ENCODE results near the gene XPR1. TPM values are rescaled to one million over a fixed set of nuclear protein-coding genes. Genes with fewer than 3 reads are reported as not detected.

Gene XPR1
- total RNA-seq, 1 donor: 25.7 TPM

GRCh38 chr1:180909005-180909414 lies 277.2 kb downstream of the XPR1 start:
- Histone ChIP-seq H3K4me2 (ENCODE audit: insufficient read depth, low read length) (no peak overlapping the region), H4K20me1 (ENCODE audit: insufficient read depth, low read length) (no peaks in the 10 kb centered on the region), H2AFZ (ENCODE audit: low read length) (no peak overlapping the region), H3K27ac (ENCODE audit: low read depth, low read length) (no peak overlapping the region), H3K27me3 (ENCODE audit: insufficient read depth, low read length) (no peaks in the 10 kb centered on the region), H3K79me2 (ENCODE audit: insufficient read depth, low read length) (peaks cover 10% of the 10 kb centered on the region), H3K4me1 (ENCODE audit: insufficient read depth, low read length) (peaks cover 13% of the 10 kb centered on the region), H3K36me3 (ENCODE audit: insufficient read depth, low read length) (no peaks in the 10 kb centered on the region), H3K4me3 (ENCODE audit: insufficient read depth, low read length) (no peak overlapping the region), H3K9me3 (ENCODE audit: low read depth, low read length) (no peaks in the 10 kb centered on the region)
- DNase-seq (ENCODE audit: insufficient read length, low spot score, missing footprints): peak; percentile 8
- TF ChIP-seq CTCF (IDR thresholded peaks at IDR 0.05; ENCODE audit: extremely low read depth, low read depth, low read length): no peak

GRCh38 chr1:180909462-180909976 lies 277.7 kb downstream of the XPR1 start:
- Histone ChIP-seq H3K4me3 (ENCODE audit: insufficient read depth, low read length) (no peak overlapping the region), H3K27me3 (ENCODE audit: insufficient read depth, low read length) (no peaks in the 10 kb centered on the region), H3K4me1 (ENCODE audit: insufficient read depth, low read length) (peaks cover 13% of the 10 kb centered on the region), H3K79me2 (ENCODE audit: insufficient read depth, low read length) (peaks cover 13% of the 10 kb centered on the region), H3K36me3 (ENCODE audit: insufficient read depth, low read length) (no peaks in the 10 kb centered on the region), H3K27ac (ENCODE audit: low read depth, low read length) (no peak overlapping the region), H2AFZ (ENCODE audit: low read length) (no peak overlapping the region), H4K20me1 (ENCODE audit: insufficient read depth, low read length) (no peaks in the 10 kb centered on the region), H3K4me2 (ENCODE audit: insufficient read depth, low read length) (no peak overlapping the region), H3K9me3 (ENCODE audit: low read depth, low read length) (no peaks in the 10 kb centered on the region)
- TF ChIP-seq CTCF (IDR thresholded peaks at IDR 0.05; ENCODE audit: extremely low read depth, low read depth, low read length): no peak
- peak; percentile 9 for DNase-seq (ENCODE audit: insufficient read length, low spot score, missing footprints)

GRCh38 chr1:180911640-180912191 lies 279.9 kb downstream of the XPR1 start:
- Histone ChIP-seq H3K4me1 (ENCODE audit: insufficient read depth, low read length) (peaks cover 13% of the 10 kb centered on the region), H2AFZ (ENCODE audit: low read length) (peak overlapping the region; percentile 93), H3K9me3 (ENCODE audit: low read depth, low read length) (no peaks in the 10 kb centered on the region), H3K36me3 (ENCODE audit: insufficient read depth, low read length) (no peaks in the 10 kb centered on the region), H3K4me3 (ENCODE audit: insufficient read depth, low read length) (peak overlapping the region; percentile 81), H4K20me1 (ENCODE audit: insufficient read depth, low read length) (no peaks in the 10 kb centered on the region), H3K79me2 (ENCODE audit: insufficient read depth, low read length) (peaks cover 17% of the 10 kb centered on the region), H3K27ac (ENCODE audit: low read depth, low read length) (peak overlapping the region; percentile 51), H3K27me3 (ENCODE audit: insufficient read depth, low read length) (no peaks in the 10 kb centered on the region), H3K4me2 (ENCODE audit: insufficient read depth, low read length) (peak overlapping the region; percentile 85)
- DNase-seq (ENCODE audit: insufficient read length, low spot score, missing footprints): peak; percentile 94
- no peak for TF ChIP-seq CTCF (IDR thresholded peaks at IDR 0.05; ENCODE audit: extremely low read depth, low read depth, low read length)

- Histone ChIP-seq H3K27ac (ENCODE audit: low read depth, low read length) (peak overlapping the region; percentile 51), H3K36me3 (ENCODE audit: insufficient read depth, low read length) (peaks cover 4% of the 10 kb centered on the region), H3K27me3 (ENCODE audit: insufficient read depth, low read length) (no peaks in the 10 kb centered on the region), H3K4me1 (ENCODE audit: insufficient read depth, low read length) (peaks cover 13% of the 10 kb centered on the region), H3K4me2 (ENCODE audit: insufficient read depth, low read length) (peak overlapping the region; percentile 85), H3K9me3 (ENCODE audit: low read depth, low read length) (no peaks in the 10 kb centered on the region), H3K79me2 (ENCODE audit: insufficient read depth, low read length) (peaks cover 17% of the 10 kb centered on the region), H3K4me3 (ENCODE audit: insufficient read depth, low read length) (peak overlapping the region; percentile 81), H4K20me1 (ENCODE audit: insufficient read depth, low read length) (no peaks in the 10 kb centered on the region), H2AFZ (ENCODE audit: low read length) (peak overlapping the region; percentile 93)
- no peak for DNase-seq (ENCODE audit: insufficient read length, low spot score, missing footprints)
- no peak for TF ChIP-seq CTCF (IDR thresholded peaks at IDR 0.05; ENCODE audit: extremely low read depth, low read depth, low read length)
These were observed 280.5 kb downstream of the XPR1 start for GRCh38 chr1:180912211-180912800.
